Activated CD4-positive, alpha-beta memory T cell treated with anti-CD3 and anti-CD28 coated beads for 36 hours (primary cell): ENCODE measurements around the gene MARK4. TPM values are rescaled to one million over a fixed set of nuclear protein-coding genes. Genes with fewer than 3 reads are reported as not detected.
"Not testable (repeated sequence)": the region's sequence is repeated elsewhere in the genome, so short reads cannot be mapped to it uniquely, and the experiment has no call there.

ENCODE experiments used
- CTCF ChIA-PET: fragments of 350-600 bp; sonication (Branson Sonifier 250); formaldehyde crosslinking; loops from one replicate; lab custom pipeline; 2021; ENCODE audit warnings: antibody characterized with exemption, inconsistent platforms; lab: Charles Lee
- POLR2A ChIA-PET: fragments of 350-600 bp; sonication (Branson Sonifier 250); formaldehyde crosslinking; loops from one replicate; lab custom pipeline; 2021; ENCODE audit warnings: antibody characterized with exemption; lab: Charles Lee
- DNase-seq: peaks from one replicate; pipeline ENCODE4 v3.0.0-alpha.2; 2020
- H3K27ac Mint-ChIP-seq: one replicate; pipeline ENCODE4 v1.8.0; 2021; ENCODE audit warnings: mixed read lengths
- H3K27me3 Mint-ChIP-seq: one replicate; pipeline ENCODE4 v1.8.0; 2021; ENCODE audit warnings: mixed read lengths
- H3K36me3 Mint-ChIP-seq: one replicate; pipeline ENCODE4 v1.8.0; 2021; ENCODE audit warnings: mixed read lengths
- H3K4me1 Mint-ChIP-seq: one replicate; pipeline ENCODE4 v1.8.0; 2021; ENCODE audit warnings: low read depth, mixed read lengths
- H3K4me3 Mint-ChIP-seq: one replicate; pipeline ENCODE4 v1.8.0; 2021; ENCODE audit warnings: mild to moderate bottlenecking, mixed read lengths
- H3K9me3 Mint-ChIP-seq: one replicate; pipeline ENCODE4 v1.8.0; 2021; ENCODE audit warnings: mixed read lengths
- intact Hi-C: fragments of 100-400 bp; cut with micrococcal nuclease; formaldehyde crosslinking; loops from one replicate; pipeline ENCODE4 v1.15.1; 2023
- total RNA-seq, 2 experiments: library from RNA; stranded (reverse); gene quantifications; one replicate each; pipeline ENCODE4 v1.2.3, GENCODE V29; 2021

Gene MARK4
- total RNA-seq, 2 experiments from 2014 or later, result 20.3 to 21.6 TPM

GRCh38 chr19:45315304-45315703 lies 64.2 kb downstream of the MARK4 start:
- no peaks in the 10 kb centered on the region for H3K36me3 Mint-ChIP-seq
- intact Hi-C loops, result no loop called here
- H3K9me3 Mint-ChIP-seq, result no peaks in the 10 kb centered on the region
- POLR2A ChIA-PET, result no interaction called here
- no peak overlapping the region for H3K4me3 Mint-ChIP-seq
- peaks cover 21% of the 10 kb centered on the region for H3K27me3 Mint-ChIP-seq
- DNase-seq, result no peak
- CTCF ChIA-PET, result no interaction called here
- no peak overlapping the region for H3K27ac Mint-ChIP-seq
- no peaks in the 10 kb centered on the region for H3K4me1 Mint-ChIP-seq

GRCh38 chr19:45320997-45321775 lies 70.1 kb downstream of the MARK4 start:
- intact Hi-C loops, result no loop called here
- CTCF ChIA-PET, result interaction anchor here (0.6 kb wide), 1 partner anchor 18 kb away, joined by 3 read pairs; no protein-coding TSS in a partner anchor
- H3K27ac Mint-ChIP-seq, result no peak overlapping the region

GRCh38 chr19:45321848-45322247 lies 70.8 kb downstream of the MARK4 start:
- ChIA-PET POLR2A (no interaction called here), CTCF (no interaction called here)
- intact Hi-C loops, result no loop called here
- no peak overlapping the region for H3K27ac Mint-ChIP-seq
- H3K36me3 Mint-ChIP-seq, result no peaks in the 10 kb centered on the region
- no peak overlapping the region for H3K4me3 Mint-ChIP-seq
- peaks cover 37% of the 10 kb centered on the region for H3K27me3 Mint-ChIP-seq
- H3K9me3 Mint-ChIP-seq, result no peaks in the 10 kb centered on the region
- H3K4me1 Mint-ChIP-seq, result no peaks in the 10 kb centered on the region
- no peak for DNase-seq

More at GRCh38 chr19:45320997-45321775, 70.1 kb downstream of the MARK4 start:
- H3K36me3 Mint-ChIP-seq, result no peaks in the 10 kb centered on the region
- no peaks in the 10 kb centered on the region for H3K9me3 Mint-ChIP-seq
- no peak for DNase-seq
- POLR2A ChIA-PET, result no interaction called here
- no peaks in the 10 kb centered on the region for H3K4me1 Mint-ChIP-seq
- no peak overlapping the region for H3K4me3 Mint-ChIP-seq
- H3K27me3 Mint-ChIP-seq, result peaks cover 38% of the 10 kb centered on the region

GRCh38 chr19:45322311-45322710 lies 71.2 kb downstream of the MARK4 start:
- no peak overlapping the region for H3K27ac Mint-ChIP-seq
- H3K9me3 Mint-ChIP-seq, result no peaks in the 10 kb centered on the region
- ChIA-PET POLR2A (no interaction called here), CTCF (no interaction called here)
- no peak for DNase-seq
- peaks cover 37% of the 10 kb centered on the region for H3K27me3 Mint-ChIP-seq
- H3K36me3 Mint-ChIP-seq, result no peaks in the 10 kb centered on the region
- intact Hi-C loops, result no loop called here
- H3K4me1 Mint-ChIP-seq, result no peaks in the 10 kb centered on the region
- H3K4me3 Mint-ChIP-seq, result no peak overlapping the region

GRCh38 chr19:45322744-45323281 lies 71.7 kb downstream of the MARK4 start, which contains the start of gene CKM:
TSS of gene CKM (minus strand) at chr19:45322875. CDS start at chr19:45319713, 3,162 bp downstream.
- Mint-ChIP-seq H3K36me3 (no peaks in the 10 kb centered on the region), H3K27ac (no peak within 1 kb of the TSS), H3K4me3 (no peak within 1 kb of the TSS), H3K4me1 (no peaks in the 10 kb centered on the region), H3K9me3 (no peaks in the 10 kb centered on the region), H3K27me3 (peaks cover 34% of the 10 kb centered on the region)
- ChIA-PET CTCF (no interaction called here), POLR2A (no interaction called here)
- intact Hi-C loops, result no loop called here
- no peak for DNase-seq

- no peaks in the 10 kb centered on the region for H3K36me3 Mint-ChIP-seq
- intact Hi-C loops, result no loop called here
- no peaks in the 10 kb centered on the region for H3K4me1 Mint-ChIP-seq
- no peak overlapping the region for H3K4me3 Mint-ChIP-seq
- CTCF ChIA-PET, result no interaction called here
- H3K9me3 Mint-ChIP-seq, result no peaks in the 10 kb centered on the region
- H3K27me3 Mint-ChIP-seq, result peaks cover 30% of the 10 kb centered on the region
- H3K27ac Mint-ChIP-seq, result no peak overlapping the region
- no peak for DNase-seq
- POLR2A ChIA-PET, result no interaction called here
These were observed 72.6 kb downstream of the MARK4 start for GRCh38 chr19:45323671-45324081.

GRCh38 chr19:45324349-45324907 lies 73.4 kb downstream of the MARK4 start:
- no peaks in the 10 kb centered on the region for H3K4me1 Mint-ChIP-seq
- ChIA-PET POLR2A (no interaction called here), CTCF (no interaction called here)
- intact Hi-C loops, result no loop called here
- no peaks in the 10 kb centered on the region for H3K9me3 Mint-ChIP-seq
- H3K36me3 Mint-ChIP-seq, result no peaks in the 10 kb centered on the region
- DNase-seq, result no peak
- H3K27me3 Mint-ChIP-seq, result peaks cover 30% of the 10 kb centered on the region
- H3K27ac Mint-ChIP-seq, result no peak overlapping the region
- no peak overlapping the region for H3K4me3 Mint-ChIP-seq

GRCh38 chr19:45327404-45328143 lies 76.5 kb downstream of the MARK4 start:
- DNase-seq, result no peak
- Mint-ChIP-seq H3K9me3 (no peaks in the 10 kb centered on the region), H3K27me3 (peaks cover 19% of the 10 kb centered on the region), H3K27ac (no peak overlapping the region), H3K4me3 (no peak overlapping the region), H3K36me3 (no peaks in the 10 kb centered on the region), H3K4me1 (no peaks in the 10 kb centered on the region)
- CTCF ChIA-PET, result interaction anchor here (2.6 kb wide), 1 partner anchor 11 kb away, joined by 17 read pairs; no protein-coding TSS in a partner anchor
- intact Hi-C loops, result no loop called here
- POLR2A ChIA-PET, result no interaction called here

- intact Hi-C loops, result no loop called here
These were observed 80.3 kb downstream of the MARK4 start for GRCh38 chr19:45331411-45331810.

GRCh38 chr19:45333609-45334303 lies 82.7 kb downstream of the MARK4 start:
- DNase-seq, result no peak
- POLR2A ChIA-PET, result no interaction called here
- Mint-ChIP-seq H3K9me3 (no peaks in the 10 kb centered on the region), H3K27ac (no peak overlapping the region), H3K4me1 (peaks cover 2% of the 10 kb centered on the region), H3K27me3 (peaks cover 6% of the 10 kb centered on the region), H3K4me3 (no peak overlapping the region), H3K36me3 (no peaks in the 10 kb centered on the region)
- intact Hi-C loops, result no loop called here
- CTCF ChIA-PET, result no interaction called here

More at GRCh38 chr19:45331411-45331810, 80.3 kb downstream of the MARK4 start:
- Mint-ChIP-seq H3K9me3 (no peaks in the 10 kb centered on the region), H3K4me1 (no peaks in the 10 kb centered on the region), H3K27me3 (peaks cover 4% of the 10 kb centered on the region), H3K4me3 (no peak overlapping the region), H3K27ac (no peak overlapping the region), H3K36me3 (no peaks in the 10 kb centered on the region)
- CTCF ChIA-PET, result no interaction called here
- POLR2A ChIA-PET, result no interaction called here
- no peak for DNase-seq

GRCh38 chr19:45334881-45335280 lies 83.8 kb downstream of the MARK4 start:
- H3K36me3 Mint-ChIP-seq, H3K4me3 Mint-ChIP-seq, H3K9me3 Mint-ChIP-seq, DNase-seq, H3K27ac Mint-ChIP-seq, POLR2A ChIA-PET, H3K4me1 Mint-ChIP-seq: not testable (repeated sequence)
- intact Hi-C loops, result loop anchor here (5.0 kb wide), 2 partner anchors 83 to 143 kb away; partner anchors contain the start of gene MARK4
- CTCF ChIA-PET, result interaction anchor here (0.6 kb wide), 1 partner anchor 105 kb away, joined by 4 read pairs; no protein-coding TSS in a partner anchor
- H3K27me3 Mint-ChIP-seq, result peaks cover 11% of the 10 kb centered on the region
